MM.1S (cell line): ENCODE data around the gene RHOBTB1.

ENCODE experiments used
- CTCF ChIP-seq: fragments of 300-600 bp; sonication (generic); IDR thresholded peaks from 2 replicates; pipeline ENCODE4 v1.5.1; 2016; ENCODE audit warnings: antibody characterized with exemption, low read length, mixed read lengths
- EZH2 ChIP-seq: fragments of 300-600 bp; sonication (generic); optimal IDR thresholded peaks from 2 replicates; pipeline ENCODE3; 2017; ENCODE audit warnings: low read depth, mild to moderate bottlenecking, antibody characterized with exemption, low read length, mixed read lengths

GRCh38 chr10:60917331-60918280, 26.4 kb downstream of the RHOBTB1 start:
- TF ChIP-seq CTCF (no peak), EZH2 (no peak)
